T follicular helper cell (primary cell): ENCODE measurements around the gene EFS.

Source experiments
- DNase-seq: peaks from one replicate; pipeline ENCODE4 v3.0.0-alpha.2; 2020; ENCODE audit warnings: low read depth

Gene EFS

DNA sequence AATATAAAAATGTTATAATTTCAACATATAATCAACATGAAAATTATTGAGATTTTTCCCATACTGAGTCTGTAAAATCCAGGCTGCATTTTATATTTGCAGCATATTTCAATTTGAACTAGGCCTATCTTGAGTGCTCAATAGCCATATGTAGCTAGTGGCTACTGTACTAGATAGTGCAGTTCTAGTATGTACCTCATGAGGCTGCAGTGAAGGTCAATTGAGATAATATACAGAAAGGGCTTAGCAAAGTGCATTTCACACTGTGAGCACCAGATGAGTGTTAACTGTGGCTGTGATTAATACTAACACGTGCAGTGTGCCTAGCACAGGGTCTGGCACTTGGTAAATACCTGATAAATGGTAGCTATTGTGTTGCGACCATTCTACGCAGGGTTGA lies 6.9 kb downstream of the EFS start:
- DNase-seq, result no peak

DNA sequence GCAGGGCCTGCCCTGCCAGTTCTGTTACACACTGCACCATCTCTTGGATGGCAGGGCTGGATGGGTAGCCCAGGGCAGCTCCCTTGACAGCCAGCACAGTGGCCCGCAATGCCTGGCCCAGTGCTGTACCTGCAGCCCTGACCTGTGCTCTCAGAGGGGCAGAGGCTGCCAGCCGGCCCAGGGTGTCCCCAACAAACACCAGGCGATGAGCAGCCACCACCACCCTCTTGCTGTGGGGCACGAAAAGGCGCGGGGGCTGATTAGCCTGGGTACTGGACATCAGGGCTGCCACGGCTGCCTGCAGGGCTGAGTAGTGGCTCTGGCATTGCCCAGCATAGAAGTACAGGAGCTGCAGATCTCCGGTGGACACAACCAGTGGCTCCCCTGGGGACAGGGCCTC lies 7.7 kb downstream of the EFS start:
- DNase-seq, result no peak

DNA sequence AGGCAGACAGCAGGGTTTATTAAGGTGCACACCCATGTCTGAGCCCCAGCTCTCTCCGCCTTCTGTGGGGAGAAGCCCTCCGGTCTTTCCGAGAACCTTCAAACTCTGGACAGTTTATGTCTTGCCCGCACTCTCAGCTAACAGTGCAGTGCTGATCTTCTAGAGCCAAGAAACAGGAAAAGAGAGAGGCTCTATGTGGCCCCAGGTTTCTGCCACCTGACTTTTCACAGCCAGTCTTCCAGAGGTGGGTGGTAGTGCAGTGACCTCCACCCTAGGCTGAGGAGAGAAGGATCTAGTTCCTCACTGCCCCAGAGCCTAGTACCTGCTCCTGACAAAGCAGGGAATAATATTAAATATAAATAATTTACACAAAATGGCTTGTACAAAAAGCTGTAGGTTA lies 8.3 kb downstream of the EFS start:
- no peak for DNase-seq

DNA sequence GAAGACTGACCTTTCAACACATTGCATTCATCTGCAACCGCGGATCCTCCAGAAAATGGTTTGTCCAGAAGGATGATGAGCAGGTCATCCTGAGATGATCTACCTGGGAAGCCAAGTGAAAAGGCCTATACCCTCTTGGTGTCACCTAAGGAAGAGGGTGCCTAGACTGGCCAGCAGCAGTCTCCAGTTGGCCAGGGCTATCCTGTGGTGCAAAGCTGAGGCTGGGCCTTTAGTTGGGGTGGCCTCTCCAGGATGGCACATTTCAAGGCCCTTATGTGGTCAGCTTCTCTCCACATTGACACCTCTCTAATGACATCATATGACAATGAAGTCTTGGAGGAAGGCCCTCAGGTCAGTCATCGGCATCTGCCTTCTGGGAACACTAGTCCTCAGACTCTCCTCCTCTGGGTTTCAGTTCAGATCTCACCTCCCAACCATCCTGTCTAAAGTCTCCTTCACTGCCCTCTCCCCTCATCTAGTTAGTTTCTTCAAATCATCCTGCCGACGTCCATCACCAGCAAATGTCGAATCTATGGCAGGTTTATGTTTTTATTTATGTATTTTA lies 9.0 kb downstream of the EFS start:
- no peak for DNase-seq

DNA sequence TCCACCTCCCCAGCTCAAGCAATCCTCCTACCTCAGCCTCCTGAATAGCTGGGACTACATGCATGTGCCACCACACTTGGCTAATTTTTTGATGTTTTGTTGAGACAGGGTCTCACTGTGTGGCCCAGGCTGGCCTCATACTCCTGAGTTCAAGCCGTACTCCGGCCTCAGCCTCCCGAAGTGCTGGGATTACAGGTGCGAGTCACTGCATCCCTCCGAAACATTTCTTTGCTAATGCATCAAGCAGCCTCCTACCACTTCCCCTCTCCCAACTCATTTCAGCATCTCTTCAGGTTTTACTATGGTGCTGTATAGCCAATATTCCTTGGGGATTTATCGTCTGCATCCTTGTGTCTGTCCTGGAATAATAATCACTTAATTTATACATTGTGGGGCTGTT lies 10.0 kb downstream of the EFS start:
- no peak for DNase-seq

DNA sequence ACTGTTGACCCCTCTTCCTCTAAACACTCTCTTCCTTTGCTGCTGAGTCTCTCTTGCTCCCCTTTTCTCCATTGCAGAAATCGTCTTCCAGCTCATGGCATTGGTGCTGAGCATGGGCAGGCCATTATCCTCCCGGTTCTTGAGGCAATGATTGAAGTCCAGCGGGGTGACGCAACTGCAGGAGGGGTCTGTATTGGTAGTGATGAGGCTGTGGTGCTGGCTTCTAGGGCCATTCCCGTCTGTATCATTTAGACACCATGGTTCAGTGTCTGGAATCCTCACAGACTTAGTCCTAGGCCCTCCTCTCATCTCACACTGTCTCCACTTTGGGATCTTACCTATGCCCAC lies 11.6 kb downstream of the EFS start:
- DNase-seq, result no peak

DNA sequence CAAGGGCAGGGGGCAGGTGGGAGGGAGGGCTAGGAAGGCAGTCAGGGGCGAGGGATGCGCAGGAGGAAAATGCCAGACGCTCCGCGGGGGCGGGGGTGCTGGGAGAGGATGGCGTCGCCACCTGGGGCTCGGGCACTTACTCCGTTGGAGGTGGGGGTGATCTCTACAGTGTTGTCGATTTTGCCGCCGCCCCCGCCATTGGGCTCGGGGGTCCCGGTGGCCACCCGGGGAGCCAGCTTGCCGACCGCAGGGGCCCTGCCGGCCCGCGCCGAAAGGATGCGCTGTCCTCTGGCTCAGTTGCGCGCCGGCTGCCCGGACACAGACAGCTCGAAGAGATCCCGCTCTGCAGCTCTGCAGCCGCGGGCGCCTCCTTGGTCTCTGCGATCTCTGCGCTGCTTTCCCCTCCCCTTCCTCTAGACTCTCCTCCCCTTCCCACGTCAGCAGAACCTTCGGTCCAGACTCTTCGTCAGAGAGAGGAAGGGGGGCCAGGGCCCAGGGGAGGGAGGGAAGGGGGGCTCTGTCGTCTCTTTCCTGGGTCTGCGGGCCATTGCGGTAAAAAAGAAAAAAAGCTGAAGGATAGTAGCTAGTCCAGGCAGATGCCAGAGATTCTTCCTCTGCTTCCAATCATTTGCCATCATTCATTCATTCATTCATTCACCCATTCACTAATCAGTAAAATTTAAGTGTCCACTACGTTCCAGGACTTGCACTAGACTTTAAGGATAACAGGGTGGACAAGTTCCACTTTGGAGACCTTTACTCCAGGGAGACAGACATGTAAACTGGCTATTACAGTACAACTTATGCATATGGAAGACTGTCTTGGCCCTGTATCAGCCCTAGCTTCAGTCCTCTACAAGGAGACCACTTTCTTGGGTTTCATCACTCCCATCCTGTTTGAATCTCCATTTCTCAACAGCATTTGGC lies 12.2 kb downstream of the EFS start, which contains the start of gene SLC22A17:
TSS of gene SLC22A17 (minus strand) at position 382 of the 927 bp plus-strand sequence.
- peak; percentile 68 for DNase-seq

DNA sequence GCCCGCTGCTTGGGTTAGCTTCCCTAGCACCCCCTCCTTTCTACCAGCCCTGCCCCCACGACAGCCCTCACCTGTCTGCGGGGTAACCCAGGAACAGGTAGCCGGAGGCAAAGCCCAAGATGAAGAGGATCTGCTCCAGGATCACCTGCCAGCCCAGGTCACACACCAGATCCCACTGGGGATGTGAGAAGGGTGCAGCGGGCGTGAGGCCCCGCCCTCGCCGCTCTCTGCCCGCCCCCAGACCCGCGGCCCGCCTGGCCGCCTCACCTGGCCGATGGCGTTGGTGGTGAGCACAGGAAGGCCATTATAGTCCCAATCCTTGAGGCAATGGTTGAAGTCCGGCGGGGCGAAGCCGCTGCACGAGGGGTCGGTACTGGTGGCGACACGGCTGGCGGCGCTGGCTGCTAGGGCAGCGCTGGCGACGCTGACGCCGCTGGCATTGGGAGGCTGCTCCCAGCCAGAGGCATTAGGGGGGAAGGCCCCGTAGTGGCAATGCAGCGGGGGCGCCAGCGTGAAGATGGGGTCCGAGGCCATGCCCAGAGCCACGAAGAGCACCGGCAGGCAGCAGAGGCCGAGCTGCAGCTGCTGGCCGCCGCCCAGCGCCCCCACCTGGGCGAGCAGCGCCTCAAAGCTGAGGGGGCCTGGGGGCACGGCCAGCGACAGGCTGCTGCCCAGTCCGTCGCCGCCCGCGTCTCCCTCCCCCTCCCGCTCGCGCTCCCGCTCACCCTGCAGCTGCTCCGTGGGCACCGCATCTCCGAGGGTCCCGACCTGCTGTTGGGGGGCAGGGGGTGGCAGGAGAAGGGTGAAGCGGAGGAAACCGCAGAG lies 13.1 kb downstream of the EFS start:
- DNase-seq, result no peak

DNA sequence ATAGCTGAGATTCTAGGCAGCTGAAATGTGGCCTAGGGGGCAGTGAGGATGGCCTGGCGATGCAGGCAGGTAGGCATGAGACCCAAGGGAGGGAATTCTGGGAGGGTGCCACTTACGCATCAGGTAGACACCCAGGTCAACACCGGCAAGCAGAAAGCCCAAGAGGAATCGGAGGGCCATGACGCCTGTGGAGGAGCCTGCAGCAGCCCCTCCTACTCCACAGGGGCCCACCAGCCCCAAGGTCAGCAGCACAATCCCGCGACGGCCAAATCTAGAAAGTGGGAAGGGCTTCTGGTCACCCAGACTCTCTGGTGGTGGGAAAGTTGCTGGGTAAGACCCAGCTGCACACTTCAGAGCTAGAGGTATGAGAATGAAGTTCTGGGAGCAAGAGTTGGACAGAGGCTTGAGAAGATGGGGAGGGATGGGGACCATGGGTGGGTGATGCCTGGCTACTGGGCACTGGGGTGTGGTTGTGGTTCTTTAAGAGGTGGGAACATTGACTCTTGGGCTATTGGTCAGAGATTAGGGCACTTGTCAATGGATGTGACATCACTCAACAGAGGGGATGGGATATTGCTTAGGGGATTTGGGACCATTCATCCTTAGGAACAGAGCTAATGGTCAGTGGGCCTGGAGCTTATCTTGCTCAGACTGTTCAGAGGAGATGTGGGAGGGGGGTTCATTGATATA lies 15.7 kb downstream of the EFS start:
- no peak for DNase-seq

DNA sequence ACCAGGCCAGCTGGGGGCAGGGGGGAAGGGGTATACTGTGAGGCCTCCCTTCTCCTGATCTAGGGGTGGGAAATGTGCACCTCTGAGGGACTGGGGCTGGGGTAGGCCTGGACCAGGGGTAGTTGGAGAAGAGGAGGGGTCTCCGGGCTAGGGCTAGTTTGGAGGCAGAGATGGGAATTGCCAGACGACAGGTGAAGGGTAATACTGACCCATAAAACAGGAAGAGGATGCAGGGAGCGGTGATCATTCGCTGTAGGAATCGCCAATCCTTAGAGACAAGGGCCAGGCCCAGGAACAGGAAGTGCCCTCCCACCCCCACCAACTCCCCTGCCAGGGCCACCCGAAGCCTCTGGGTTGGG lies 16.7 kb downstream of the EFS start:
- DNase-seq, result no peak

DNA sequence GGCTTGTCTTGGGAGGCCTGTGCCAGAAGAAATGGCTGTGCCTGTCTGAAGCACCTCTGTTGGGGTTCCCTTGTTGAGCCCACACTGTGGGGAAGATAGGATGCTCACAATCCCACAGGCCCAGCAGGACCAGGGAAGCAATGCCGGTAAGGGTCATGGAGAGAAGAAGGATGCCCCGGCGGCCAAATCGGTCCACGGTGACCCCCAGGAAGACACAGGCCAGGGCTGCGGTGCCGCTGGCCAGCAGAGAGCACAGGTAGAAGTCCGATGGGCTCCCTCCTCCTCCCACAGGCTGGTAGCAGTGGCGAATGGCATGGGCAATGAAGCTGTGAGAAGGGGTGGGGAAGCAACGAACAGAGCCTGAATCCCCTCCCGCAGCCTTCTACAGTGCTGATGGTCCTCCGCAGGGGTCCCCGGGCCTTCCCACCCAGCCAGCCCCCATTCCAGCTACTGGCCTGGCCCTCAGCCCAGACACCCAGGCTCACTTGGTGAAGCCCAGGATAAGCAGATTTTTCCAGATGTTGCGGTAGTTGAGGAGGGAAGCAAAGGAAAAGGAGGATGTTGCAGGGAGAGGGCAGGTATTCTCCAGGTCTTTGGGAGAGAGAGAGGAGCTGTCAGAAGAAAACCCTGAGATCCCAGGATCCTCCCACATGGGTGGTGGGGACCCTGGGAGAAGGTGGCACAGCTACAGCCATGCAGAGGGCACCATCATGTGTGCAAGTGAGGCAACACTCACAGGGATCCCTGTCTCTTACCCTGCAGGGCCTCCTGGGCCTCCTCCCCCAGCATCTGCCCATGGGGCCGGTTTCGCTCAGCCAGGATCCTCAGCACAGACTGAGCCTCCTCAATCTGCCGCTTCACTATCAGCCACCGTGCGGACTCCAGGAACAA lies 17.3 kb downstream of the EFS start:
- no peak for DNase-seq

DNA sequence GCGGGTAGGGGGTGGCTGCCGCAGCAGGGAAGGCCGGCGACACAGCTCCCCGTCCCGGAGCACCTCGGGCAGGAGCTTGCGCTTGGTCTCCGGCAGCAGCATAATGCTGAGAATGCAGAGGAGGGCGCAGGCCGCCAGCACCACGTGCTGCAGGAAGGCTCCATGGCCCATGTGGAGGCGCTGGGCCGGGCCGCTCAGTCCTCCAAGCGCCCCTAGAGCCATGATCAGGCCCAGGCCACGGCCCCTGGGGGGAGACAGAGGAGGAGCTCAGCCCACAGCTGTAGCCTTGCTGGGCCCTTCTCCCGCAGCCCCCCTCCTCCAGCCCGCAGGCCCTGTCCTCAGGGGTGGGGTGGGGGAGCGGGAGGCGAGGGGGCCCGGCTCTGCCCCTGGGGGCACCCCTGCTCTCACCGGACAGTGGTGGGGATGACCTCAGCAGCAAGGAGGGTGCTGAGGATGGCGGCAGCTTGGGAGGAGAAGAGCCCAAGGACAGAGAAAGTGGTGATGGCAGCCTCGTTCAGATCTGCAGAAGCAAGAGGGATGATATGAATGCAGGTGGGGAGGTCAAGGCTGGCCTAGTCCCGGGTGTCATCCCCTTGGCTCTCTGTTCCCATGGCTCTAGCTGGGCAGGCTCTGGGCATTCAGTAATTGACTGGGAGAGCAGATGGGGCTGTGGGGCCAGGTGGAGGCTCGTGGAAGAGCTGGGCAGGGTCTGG lies 18.1 kb downstream of the EFS start:
- DNase-seq, result no peak

DNA sequence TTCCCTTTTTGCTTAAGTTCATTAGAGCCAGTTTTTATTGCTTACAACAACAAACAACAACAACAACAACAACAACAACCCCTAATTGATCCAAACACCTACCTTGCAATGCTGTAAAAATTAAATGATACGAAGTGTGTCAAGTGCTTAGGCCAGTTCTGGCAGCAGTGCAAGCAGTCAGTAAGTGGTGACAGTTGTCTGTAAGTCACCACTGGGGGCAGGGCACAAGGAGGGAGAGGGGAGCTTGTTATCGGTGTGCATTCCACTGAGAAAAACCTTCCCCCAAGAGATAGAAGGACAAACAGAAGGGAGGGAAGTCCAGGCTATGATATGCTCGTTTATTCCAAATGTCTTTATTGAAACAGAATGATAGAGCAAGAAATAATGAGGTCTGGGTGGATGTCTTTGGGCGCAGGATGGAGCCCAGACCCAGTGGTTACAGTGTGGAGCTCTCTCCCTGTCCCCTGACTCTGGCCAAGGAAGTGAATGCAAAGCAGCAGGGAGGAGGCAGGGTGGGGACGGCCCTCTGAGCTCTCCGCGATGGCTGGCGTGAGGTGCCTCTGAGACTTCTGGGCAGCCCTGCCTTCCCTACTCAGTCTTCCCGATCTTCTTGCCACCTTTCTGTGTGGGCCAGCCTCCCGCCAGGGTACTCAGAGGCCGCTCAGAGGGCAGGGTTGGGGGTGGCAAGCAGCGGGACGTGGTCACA lies 18.8 kb downstream of the EFS start:
- DNase-seq, result no peak

DNA sequence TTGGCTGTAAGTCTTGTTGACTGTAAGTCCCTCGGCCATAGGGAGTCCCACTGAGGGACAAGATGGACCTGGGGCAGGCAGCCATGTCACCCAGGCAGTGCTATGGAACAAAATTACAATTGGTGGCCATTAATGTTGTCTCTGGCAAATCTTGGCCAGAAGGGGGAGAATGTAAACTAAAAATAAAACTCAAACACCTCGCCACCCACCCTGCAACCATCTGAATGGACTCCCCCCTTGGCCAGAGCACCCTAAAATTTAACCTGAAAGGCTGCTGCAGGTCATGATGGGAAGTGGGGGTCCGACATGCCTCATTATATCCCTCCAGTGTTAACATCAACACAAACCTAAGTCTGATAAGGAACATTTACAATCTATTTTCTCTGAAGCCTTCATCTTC lies 20.5 kb downstream of the EFS start:
- DNase-seq, result no peak

DNA sequence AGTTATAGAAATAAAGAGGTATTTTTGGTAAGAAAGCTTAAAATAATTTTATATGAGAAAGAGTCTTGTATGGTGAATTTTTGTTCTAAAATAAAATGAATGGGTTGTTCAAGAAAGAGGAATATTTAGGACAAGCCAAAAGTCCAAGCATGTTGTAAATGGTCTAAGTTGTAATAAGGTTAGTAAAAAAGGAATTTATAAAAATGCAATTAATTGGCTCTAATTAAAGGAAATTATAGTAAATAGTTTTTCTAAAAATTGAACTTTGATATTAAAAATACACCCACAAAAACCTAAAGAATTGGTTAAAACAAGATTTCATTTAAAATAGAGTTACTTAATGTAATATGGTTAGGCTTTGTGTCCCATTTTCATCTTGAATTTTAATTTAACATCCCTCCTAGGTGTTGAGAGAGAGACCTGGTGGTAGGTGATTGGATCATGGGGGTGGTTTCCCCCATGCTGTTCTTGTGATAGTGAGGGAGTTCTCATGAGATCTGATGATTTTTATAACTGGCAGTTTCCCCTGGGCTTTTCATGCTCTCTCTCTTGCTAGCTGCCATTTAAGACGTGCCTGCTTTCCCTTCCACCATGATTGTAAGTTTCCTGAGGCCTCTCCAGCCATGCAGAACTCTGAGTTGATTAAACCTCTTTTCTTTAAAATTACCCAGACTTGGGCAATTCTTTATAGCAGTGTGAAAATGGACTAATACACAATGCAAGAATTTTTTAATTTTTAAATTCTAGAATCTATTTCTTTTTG lies 25.3 kb downstream of the EFS start:
- no peak for DNase-seq

DNA sequence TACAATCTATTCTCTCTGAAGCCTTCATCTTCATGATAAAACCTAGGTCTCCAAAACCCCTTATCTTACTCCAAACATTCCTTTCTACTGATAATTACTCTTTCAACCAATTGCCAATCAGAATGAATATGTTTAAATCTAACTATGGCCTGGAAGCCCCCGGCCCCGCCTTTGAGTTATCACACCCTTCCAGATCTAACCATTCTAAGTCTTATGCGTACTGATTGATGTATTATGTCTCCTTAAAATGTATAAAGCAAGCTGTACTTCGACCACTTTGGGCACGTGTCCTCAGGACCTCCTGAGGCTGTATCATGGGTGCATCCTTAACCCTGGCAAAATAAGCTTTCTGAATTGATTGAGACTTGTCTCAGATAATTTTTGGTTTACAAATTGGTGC lies 29.3 kb downstream of the EFS start:
- no peak for DNase-seq

DNA sequence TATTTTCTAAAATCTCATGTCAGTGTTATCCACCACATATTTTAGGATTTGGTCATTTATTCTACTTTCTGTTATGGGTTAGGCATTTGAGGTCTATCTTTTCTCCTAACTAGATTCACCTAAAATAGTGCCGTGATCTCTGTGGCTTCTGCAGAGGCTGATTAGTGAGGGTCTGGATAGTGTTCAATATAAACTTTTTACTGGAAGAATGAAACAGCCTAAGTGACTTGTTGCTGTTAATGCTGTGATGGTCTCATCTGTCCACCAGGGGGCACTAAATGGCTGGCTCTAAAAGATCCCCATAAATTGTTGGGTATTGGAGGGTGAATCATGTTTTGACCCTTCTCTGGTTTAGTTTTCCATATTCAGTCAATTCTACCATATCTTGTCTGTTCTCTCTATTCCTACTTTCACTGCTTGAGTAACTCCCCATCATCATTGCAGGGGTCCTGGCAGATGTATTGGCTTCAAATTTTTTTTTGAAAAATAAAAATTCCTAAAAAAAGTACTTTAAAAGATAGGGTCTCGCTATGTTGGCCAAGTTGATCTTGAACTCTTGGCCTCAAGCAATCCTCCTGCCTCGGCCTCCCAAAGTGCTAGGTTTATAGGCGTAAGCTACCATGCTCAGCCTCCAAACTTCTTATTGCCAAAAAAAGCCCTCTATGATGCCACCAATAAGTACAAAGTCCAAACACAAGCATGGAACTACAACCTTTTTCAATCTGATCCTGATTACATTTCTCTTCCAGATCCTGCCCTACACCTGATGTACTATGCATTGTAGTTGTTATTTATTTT lies 36.8 kb downstream of the EFS start:
- DNase-seq, result peak; percentile 50
